ENCODE results near the gene MICAL3.

Gene MICAL3

DNA sequence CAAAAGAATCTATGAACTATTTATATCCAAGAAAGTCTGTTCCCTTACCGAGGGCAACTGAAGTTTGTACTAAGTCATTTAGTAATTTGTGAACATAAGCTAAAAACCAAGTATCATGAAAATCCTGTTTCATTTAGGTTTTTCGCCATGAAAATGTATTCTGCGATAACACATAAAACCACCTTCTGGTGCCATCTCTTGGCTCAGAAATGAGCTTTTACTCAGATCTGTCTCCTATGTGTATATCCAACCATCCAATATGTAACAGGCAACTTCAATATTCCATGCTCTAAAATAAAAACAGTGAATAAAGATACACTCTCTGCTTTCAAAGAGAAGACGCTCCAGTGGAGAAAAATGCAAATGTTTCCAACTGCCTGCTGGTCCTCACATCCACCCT is 132.0 kb downstream of the MICAL3 start:
- DNase-seq (ENCODE audit: low read depth) = no peak
- TF ChIP-seq, protein P1, sequence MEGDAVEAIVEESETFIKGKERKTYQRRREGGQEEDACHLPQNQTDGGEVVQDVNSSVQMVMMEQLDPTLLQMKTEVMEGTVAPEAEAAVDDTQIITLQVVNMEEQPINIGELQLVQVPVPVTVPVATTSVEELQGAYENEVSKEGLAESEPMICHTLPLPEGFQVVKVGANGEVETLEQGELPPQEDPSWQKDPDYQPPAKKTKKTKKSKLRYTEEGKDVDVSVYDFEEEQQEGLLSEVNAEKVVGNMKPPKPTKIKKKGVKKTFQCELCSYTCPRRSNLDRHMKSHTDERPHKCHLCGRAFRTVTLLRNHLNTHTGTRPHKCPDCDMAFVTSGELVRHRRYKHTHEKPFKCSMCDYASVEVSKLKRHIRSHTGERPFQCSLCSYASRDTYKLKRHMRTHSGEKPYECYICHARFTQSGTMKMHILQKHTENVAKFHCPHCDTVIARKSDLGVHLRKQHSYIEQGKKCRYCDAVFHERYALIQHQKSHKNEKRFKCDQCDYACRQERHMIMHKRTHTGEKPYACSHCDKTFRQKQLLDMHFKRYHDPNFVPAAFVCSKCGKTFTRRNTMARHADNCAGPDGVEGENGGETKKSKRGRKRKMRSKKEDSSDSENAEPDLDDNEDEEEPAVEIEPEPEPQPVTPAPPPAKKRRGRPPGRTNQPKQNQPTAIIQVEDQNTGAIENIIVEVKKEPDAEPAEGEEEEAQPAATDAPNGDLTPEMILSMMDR (conservative IDR thresholded peaks at IDR 0.05; ENCODE audit: low read depth, low read length) = no peak
- no peak overlapping the region for H3K4me3 ChIP-seq (ENCODE audit: low read length)

GRCh38 chr22:17891481-17892167 is 132.7 kb downstream of the MICAL3 start:
- TF ChIP-seq, protein P1 (conservative IDR thresholded peaks at IDR 0.05; ENCODE audit: low read depth, low read length) = peak; percentile 37
- DNase-seq (ENCODE audit: low read depth) = no peak
- no peak overlapping the region for H3K4me3 ChIP-seq (ENCODE audit: low read length)

DNA sequence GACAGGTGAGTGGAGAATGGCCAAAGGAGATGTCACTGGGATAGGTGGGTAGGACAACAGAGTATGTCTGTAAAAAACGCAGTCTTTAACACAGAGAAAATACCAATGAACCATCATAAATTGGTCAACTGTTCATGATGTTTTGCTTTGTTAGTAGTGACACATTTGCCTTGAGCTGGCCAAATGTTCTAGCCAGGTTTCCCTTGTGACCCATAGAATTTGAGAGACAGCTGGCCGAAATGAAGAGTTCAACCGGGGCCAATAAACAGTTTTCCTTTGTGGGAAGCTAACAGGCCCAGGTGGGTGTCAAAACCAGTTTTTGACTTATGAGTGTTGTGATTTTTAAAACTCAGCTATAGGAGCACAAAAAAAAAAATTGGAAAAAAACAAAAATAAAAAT is 133.5 kb downstream of the MICAL3 start:
- TF ChIP-seq, protein P1 (conservative IDR thresholded peaks at IDR 0.05; ENCODE audit: low read depth, low read length) = no peak
- no peak overlapping the region for H3K4me3 ChIP-seq (ENCODE audit: low read length)
- no peak for DNase-seq (ENCODE audit: low read depth)

DNA sequence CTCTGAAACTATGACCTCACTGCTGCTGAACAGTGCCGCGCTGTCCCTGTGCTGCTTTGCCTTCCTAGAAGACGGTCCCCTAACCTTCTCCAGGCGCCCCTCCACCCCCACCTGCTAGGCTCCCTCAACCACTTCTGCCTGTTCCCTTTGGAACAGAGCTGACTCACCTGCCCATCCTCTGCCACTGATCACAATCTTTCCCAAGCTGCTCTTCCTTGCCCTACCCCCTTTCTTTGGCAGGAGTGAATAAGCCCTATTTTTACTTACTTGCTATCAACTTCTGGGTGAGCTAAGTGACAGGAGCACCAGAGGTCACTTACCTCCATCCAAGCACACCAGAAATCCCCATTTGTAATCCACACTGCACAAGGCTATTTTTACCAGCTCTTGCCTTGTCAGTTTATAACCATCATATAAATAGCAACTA is 134.1 kb downstream of the MICAL3 start:
- H3K4me3 ChIP-seq (ENCODE audit: low read length) = no peak overlapping the region
- TF ChIP-seq, protein P1 (conservative IDR thresholded peaks at IDR 0.05; ENCODE audit: low read depth, low read length) = no peak
- no peak for DNase-seq (ENCODE audit: low read depth)

- TF ChIP-seq, protein P1 (conservative IDR thresholded peaks at IDR 0.05; ENCODE audit: low read depth, low read length) = peak; percentile 50
- DNase-seq (ENCODE audit: low read depth) = no peak
- H3K4me3 ChIP-seq (ENCODE audit: low read length) = no peak overlapping the region
Measured at GRCh38 chr22:17888855-17889254, 135.5 kb downstream of the MICAL3 start.

- DNase-seq (ENCODE audit: low read depth) = no peak
- no peak overlapping the region for H3K4me3 ChIP-seq (ENCODE audit: low read length)
- TF ChIP-seq, protein P1 (conservative IDR thresholded peaks at IDR 0.05; ENCODE audit: low read depth, low read length) = no peak
Measured at GRCh38 chr22:17888439-17888838, 135.9 kb downstream of the MICAL3 start.

DNA sequence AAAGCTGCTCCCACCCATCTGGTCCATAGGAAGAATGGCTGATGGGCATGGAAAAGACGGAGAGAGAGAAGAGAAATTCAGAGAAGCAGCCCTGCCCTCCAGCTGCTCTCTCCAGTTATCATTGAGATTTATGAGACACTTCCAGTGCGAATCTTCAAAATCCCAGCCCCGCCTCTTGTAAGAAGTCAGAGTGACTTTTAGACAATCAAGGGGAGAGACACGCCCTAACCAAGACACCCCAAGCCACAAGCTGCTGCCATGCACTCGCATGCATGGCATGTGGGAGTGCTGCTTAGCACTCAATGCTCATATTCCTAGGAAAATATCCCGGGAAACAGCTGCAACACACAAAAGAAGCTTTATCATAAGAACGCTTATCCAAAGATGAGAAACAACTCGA is 139.5 kb downstream of the MICAL3 start:
- no peak overlapping the region for H3K4me3 ChIP-seq (ENCODE audit: low read length)
- DNase-seq (ENCODE audit: low read depth) = no peak
- TF ChIP-seq, protein P1 (conservative IDR thresholded peaks at IDR 0.05; ENCODE audit: low read depth, low read length) = no peak

Data from retinal pigment epithelial cell (primary cell).